Neural progenitor cell (in vitro differentiated cells): Measurements from ENCODE around the gene IFI27.

Experiments
- CTCF ChIP-seq: fragments of 200-600 bp; sonication (generic); IDR thresholded peaks from 2 replicates; pipeline ENCODE4 v1.5.1; 2017; ENCODE audit warnings: antibody characterized with exemption, mild to moderate bottlenecking
- EZH2phosphoT487 ChIP-seq: fragments of 200-600 bp; sonication (generic); IDR thresholded peaks from 2 replicates; pipeline ENCODE4 v1.6.1; 2017; ENCODE audit warnings: antibody characterized with exemption

GRCh38 chr14:94109915-94110250, 653 bp upstream of the IFI27 start:
- TF ChIP-seq CTCF (no peak), EZH2phosphoT487 (no peak)
